Ishikawa (cell line): ENCODE measurements around the gene GPAT3.

Experiments used
- CEBPB ChIP-seq: IDR thresholded peaks from 2 replicates; pipeline ENCODE4 v1.6.1; 2012
- CREB1 ChIP-seq: IDR thresholded peaks from 2 replicates; pipeline ENCODE4 v1.6.1; 2012; ENCODE audit warnings: low read depth
- EGR1 ChIP-seq: IDR thresholded peaks from 2 replicates; pipeline ENCODE4 v1.6.1; 2012
- EP300 ChIP-seq: IDR thresholded peaks from 2 replicates; pipeline ENCODE4 v1.6.1; 2012; ENCODE audit warnings: borderline replicate concordance
- FOXM1 ChIP-seq: IDR thresholded peaks from 2 replicates; pipeline ENCODE4 v1.6.1; 2012; ENCODE audit warnings: low read depth, borderline replicate concordance
- NFIC ChIP-seq: IDR thresholded peaks from 2 replicates; pipeline ENCODE4 v1.6.1; 2012
- RAD21 ChIP-seq: IDR thresholded peaks from 2 replicates; pipeline ENCODE4 v1.6.1; 2012; ENCODE audit warnings: low read depth
- TAF1 ChIP-seq: IDR thresholded peaks from 2 replicates; pipeline ENCODE4 v1.6.1; 2012; ENCODE audit warnings: low read depth, mild to moderate bottlenecking
- TCF12 ChIP-seq: IDR thresholded peaks from 2 replicates; pipeline ENCODE4 v1.6.1; 2012; ENCODE audit warnings: low read depth
- TEAD4 ChIP-seq: IDR thresholded peaks from 2 replicates; pipeline ENCODE4 v1.6.1; 2012
- YY1 ChIP-seq: IDR thresholded peaks from 2 replicates; pipeline ENCODE4 v1.6.1; 2012; ENCODE audit warnings: low read depth
- ZBTB7A ChIP-seq: IDR thresholded peaks from 2 replicates; pipeline ENCODE4 v1.6.1; 2012; ENCODE audit warnings: low read depth
- TF ChIP-seq, protein P1 (sequence below): IDR thresholded peaks from 2 replicates; pipeline ENCODE4 v1.6.1; 2012; ENCODE audit warnings: low read depth, mild to moderate bottlenecking
- TF ChIP-seq, protein P2 (sequence below): IDR thresholded peaks from 2 replicates; pipeline ENCODE4 v1.6.1; 2012
- TF ChIP-seq, protein P3 (sequence below): IDR thresholded peaks from 2 replicates; pipeline ENCODE4 v1.6.1; 2012

GPAT3 gene

DNA sequence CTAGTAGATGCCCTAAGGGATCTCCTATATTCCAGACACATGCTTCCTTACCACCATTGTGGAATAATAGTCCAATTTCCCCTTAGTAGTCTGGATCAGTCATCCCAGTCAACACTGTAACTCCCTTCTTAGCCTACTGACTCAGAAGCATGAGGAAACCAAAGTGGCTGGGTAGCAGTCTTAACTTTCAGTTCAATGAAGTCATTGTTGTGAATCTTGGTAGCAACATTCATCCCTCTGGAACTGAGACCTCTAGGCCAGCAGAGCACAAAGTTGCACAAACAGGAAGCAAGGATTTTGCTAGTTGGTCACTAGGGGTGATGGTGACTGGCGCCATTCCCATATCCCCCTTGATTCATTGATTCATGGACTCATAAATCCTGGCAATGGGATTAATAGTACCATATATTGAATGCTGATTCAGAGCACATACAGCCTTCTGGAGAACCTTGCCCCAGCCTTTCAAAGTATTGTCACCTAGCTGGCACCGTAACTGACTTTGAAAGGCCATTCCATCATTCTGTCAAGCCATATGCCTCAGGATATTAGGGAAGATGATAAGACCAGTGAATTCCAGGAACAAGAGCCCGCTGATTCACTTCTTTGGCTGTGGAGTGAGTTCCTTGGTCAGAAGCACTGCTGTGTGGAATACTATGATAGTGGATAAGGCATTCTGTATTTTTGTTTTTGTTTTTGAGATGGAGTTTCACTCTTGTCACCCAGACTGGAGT lies 19.7 kb upstream of the GPAT3 start:
- TF ChIP-seq YY1 (no peak), RAD21 (no peak), NFIC (no peak), TEAD4 (no peak), TCF12 (no peak), TAF1 (no peak), EP300 (no peak), FOXM1 (no peak)
- TF ChIP-seq, protein P1, sequence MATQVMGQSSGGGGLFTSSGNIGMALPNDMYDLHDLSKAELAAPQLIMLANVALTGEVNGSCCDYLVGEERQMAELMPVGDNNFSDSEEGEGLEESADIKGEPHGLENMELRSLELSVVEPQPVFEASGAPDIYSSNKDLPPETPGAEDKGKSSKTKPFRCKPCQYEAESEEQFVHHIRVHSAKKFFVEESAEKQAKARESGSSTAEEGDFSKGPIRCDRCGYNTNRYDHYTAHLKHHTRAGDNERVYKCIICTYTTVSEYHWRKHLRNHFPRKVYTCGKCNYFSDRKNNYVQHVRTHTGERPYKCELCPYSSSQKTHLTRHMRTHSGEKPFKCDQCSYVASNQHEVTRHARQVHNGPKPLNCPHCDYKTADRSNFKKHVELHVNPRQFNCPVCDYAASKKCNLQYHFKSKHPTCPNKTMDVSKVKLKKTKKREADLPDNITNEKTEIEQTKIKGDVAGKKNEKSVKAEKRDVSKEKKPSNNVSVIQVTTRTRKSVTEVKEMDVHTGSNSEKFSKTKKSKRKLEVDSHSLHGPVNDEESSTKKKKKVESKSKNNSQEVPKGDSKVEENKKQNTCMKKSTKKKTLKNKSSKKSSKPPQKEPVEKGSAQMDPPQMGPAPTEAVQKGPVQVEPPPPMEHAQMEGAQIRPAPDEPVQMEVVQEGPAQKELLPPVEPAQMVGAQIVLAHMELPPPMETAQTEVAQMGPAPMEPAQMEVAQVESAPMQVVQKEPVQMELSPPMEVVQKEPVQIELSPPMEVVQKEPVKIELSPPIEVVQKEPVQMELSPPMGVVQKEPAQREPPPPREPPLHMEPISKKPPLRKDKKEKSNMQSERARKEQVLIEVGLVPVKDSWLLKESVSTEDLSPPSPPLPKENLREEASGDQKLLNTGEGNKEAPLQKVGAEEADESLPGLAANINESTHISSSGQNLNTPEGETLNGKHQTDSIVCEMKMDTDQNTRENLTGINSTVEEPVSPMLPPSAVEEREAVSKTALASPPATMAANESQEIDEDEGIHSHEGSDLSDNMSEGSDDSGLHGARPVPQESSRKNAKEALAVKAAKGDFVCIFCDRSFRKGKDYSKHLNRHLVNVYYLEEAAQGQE, result no peak
- TF ChIP-seq, protein P2, sequence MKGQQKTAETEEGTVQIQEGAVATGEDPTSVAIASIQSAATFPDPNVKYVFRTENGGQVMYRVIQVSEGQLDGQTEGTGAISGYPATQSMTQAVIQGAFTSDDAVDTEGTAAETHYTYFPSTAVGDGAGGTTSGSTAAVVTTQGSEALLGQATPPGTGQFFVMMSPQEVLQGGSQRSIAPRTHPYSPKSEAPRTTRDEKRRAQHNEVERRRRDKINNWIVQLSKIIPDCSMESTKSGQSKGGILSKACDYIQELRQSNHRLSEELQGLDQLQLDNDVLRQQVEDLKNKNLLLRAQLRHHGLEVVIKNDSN, result no peak
- TF ChIP-seq, protein P3, sequence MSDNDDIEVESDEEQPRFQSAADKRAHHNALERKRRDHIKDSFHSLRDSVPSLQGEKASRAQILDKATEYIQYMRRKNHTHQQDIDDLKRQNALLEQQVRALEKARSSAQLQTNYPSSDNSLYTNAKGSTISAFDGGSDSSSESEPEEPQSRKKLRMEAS, result no peak

DNA sequence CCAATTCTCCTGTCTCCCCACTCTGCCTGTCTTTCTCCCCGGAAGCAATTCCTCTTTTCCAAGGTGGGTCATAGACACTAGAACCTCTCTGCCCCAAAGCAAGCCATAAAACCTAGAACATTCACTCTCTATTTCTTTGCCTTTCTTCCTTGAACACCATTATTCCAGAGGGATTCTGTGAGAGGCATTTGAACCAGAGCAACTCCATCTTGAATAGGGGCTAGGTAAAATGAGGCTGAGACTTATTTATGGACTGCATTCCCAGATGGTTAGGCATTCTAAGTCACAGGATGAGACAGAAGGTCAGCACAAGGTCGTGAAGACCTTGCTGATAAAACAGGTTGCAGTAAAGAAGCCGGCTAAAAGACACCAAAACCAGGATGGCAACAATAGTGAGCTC lies 13.7 kb upstream of the GPAT3 start:
- TF ChIP-seq, protein P1, result no peak
- TF ChIP-seq, protein P2, result no peak
- no peak for TF ChIP-seq TEAD4
- TF ChIP-seq, protein P3, result no peak

DNA sequence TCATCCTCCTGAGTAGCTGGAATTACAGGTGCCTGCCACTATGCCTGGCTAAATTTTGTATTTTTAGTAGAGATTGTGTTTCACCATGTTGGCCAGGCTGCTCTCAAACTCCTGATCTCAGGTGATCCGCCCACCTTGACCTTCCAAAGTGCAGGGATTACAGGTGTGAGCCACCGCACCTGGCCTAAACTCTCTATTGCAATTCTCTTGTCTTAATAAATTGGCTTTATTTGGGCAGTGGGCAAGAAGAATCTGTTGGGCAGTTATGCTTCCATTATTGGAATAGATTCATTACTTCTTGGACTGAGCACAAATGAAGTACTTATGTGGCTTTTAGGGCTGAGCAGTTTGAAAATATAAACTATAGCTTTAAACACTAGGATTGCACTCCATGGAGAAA lies 8.2 kb upstream of the GPAT3 start:
- TF ChIP-seq ZBTB7A, result no peak
- TF ChIP-seq EP300, result no peak

DNA sequence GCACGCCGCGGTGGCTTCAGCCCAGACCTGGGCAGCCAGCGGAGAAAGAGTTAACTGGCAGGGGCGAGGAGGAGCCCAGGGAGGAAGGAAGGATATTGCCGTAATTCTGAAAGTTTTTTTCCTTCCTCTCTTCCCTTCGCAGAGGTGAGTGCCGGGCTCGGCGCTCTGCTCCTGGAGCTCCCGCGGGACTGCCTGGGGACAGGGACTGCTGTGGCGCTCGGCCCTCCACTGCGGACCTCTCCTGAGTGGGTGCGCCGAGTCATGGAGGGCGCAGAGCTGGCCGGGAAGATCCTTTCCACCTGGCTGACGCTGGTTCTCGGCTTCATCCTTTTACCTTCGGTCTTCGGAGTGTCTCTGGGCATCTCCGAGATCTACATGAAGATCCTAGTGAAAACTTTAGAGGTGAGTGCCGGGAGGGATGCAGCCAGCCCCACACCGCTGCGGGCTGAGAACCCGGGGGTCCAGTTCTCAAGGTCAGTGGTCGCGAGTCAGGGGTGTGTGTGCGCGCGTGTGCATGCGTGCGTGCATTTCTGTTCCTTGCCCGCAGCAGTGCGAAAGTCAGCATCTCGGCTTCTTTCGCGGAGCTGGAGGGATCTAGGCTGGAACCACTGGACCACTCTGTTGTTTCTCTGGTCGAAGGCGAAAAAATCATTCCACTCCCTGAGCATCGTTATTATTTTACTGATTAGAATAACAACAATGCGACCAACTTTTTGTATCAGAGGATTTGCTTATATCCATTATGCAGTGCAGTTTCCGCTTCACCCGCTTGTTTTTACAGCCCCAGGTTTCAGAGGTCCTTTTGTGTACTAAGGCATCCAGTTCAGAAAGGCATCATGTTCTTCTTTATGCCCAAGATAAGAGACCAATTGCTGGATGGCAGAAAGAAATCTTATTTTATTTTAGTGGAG lies 709 bp downstream of the GPAT3 start:
- no peak for TF ChIP-seq RAD21
- TF ChIP-seq, protein P2, result no peak
- no peak for TF ChIP-seq TEAD4
- TF ChIP-seq, protein P3, result no peak
- TF ChIP-seq, protein P1, result no peak
- TF ChIP-seq NFIC, result no peak
- TF ChIP-seq CEBPB, result no peak
- TF ChIP-seq TAF1, result no peak
- no peak for TF ChIP-seq YY1
- no peak for TF ChIP-seq EP300
- no peak for TF ChIP-seq EGR1
- no peak for TF ChIP-seq CREB1
- TF ChIP-seq FOXM1, result no peak
- TF ChIP-seq ZBTB7A, result no peak
- no peak for TF ChIP-seq TCF12
